Activated naive CD8-positive, alpha-beta T cell treated with anti-CD3 and anti-CD28 coated beads, Interleukin-2, amount 10 ng/mL, durations not matched to agents 7 days and 5 days (primary cell): ENCODE results near the gene FGF5. TPM values are rescaled to one million over a fixed set of nuclear protein-coding genes. Genes with fewer than 3 reads are reported as not detected.
A peak's percentile ranks its signal among the peaks of the same experiment; 100 is the strongest.

Source experiments
- ATAC-seq: fragments of 150-1000 bp; cut with Tn5 transposase; one replicate; pipeline ENCODE4 v1.10.0; 2021; ENCODE audit warnings: low read depth, moderate library complexity
- POLR2A ChIA-PET: fragments of 350-600 bp; sonication (Branson Sonifier 250); formaldehyde crosslinking; loops from one replicate; lab custom pipeline; 2021; ENCODE audit warnings: antibody characterized with exemption; lab: Charles Lee
- DNase-seq: peaks from one replicate; pipeline ENCODE4 v3.0.0; 2021
- H3K27ac Mint-ChIP-seq: one replicate; pipeline ENCODE4 v1.8.0; 2022; ENCODE audit warnings: mild to moderate bottlenecking, mixed read lengths
- H3K27me3 Mint-ChIP-seq: one replicate; pipeline ENCODE4 v1.8.0; 2022; ENCODE audit warnings: mild to moderate bottlenecking, moderate library complexity, mixed read lengths
- H3K36me3 Mint-ChIP-seq: one replicate; pipeline ENCODE4 v1.8.0; 2021; ENCODE audit warnings: mild to moderate bottlenecking, mixed read lengths
- H3K4me1 Mint-ChIP-seq: one replicate; pipeline ENCODE4 v1.8.0; 2021; ENCODE audit warnings: mixed read lengths
- H3K4me3 Mint-ChIP-seq: one replicate; pipeline ENCODE4 v1.8.0; 2022; ENCODE audit warnings: mild to moderate bottlenecking, moderate library complexity, mixed read lengths
- H3K9me3 Mint-ChIP-seq: one replicate; pipeline ENCODE4 v1.8.0; 2021; ENCODE audit warnings: mixed read lengths
- total RNA-seq, 2 experiments: library from RNA; stranded (reverse); gene quantifications; one replicate each; pipeline ENCODE4 v1.2.3, GENCODE V29; 2021

Gene FGF5
- total RNA-seq, 2 experiments from 2014 or later, result not detected

DNA sequence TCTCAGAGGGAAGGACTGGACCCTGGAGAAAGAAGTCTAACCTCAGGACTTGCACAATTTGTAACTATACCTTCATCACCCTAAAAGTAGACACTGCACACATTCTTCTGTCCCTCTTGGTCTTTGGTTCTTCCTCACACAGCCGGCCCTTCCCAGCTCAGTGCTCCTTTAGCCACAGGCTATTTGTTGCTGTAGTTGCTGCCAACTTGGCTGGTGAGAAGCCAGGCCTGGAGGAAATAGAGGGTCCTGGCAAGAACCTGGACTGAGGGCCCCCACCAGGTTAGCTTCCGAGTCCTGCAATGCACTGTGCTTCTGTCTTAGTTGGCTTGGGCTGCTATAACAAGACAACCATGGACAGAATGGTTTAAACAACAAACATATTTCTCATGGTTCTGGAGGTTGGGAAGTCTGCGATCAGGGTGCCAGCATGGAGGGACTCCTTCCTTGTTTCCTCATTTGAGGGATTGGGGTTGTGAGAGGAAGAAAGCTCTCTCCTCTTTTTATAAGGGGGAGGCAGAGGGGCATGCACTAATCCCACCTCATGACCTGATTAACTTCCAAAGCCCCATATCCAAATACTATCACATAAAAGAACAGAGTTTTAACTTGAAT lies 4.4 kb upstream of the FGF5 start:
- no peak overlapping the region for H3K4me3 Mint-ChIP-seq
- DNase-seq (no peak), ATAC-seq (no peak)
- H3K9me3 Mint-ChIP-seq, result no peaks in the 10 kb centered on the region
- POLR2A ChIA-PET, result no interaction called here
- no peak overlapping the region for H3K27ac Mint-ChIP-seq
- H3K27me3 Mint-ChIP-seq, result peaks cover 61% of the 10 kb centered on the region
- H3K36me3 Mint-ChIP-seq, result no peaks in the 10 kb centered on the region
- peaks cover 17% of the 10 kb centered on the region for H3K4me1 Mint-ChIP-seq

DNA sequence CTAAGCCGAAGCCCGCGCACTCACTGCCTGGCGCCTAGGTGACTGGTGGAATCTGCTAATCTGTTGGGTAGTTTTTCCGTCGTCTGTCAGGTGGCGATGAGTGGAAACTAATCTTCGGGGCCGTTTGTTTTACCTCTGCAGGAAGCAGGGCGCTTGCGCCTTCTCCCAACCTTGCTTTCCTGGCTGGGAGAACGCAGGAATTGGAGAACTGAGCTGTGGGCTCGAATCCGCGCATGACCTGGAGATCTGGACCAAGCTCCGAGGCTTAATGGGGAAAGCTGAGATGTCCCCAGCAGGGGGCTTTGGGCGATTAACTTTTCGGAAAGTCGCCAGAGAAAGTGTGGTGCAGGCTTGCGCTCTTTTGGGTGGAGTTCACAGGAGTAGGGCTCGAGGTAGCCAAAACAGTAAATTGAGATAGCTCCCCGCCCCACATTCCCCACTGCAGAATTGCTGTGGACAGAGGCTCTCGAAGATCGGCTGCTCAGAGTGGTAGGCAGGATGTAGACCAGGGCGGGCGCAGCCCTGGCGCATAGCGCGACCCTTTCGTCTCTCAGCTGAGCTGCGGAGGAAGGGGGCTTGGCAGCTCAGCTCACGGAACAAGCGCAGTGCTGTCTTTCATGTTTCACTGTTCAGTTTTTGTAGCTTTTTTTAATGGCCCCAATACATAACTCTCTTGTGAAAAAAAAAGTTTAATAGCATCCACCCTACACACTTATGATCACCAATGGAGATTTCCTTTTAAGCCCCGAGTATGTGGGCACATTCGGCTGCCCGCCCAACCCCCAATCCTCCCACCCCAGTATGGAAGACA lies 2.7 kb upstream of the FGF5 start:
- Mint-ChIP-seq H3K4me3 (no peak overlapping the region), H3K27ac (no peak overlapping the region)
- POLR2A ChIA-PET, result no interaction called here

DNA sequence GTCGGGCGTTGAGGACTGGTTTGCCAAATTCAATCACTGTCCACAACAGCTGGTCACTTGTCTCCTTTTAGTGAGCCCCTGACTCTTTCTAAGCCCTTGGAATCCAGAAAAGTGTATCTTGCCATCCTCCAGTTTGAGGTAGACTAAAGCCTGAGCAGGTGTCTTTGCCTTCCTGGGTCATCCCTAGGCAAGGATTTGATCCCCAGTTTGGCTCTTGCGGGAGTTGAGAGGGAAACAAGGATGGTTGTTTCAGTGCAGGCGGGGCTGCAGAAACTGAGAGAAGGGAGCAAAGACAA lies 2.2 kb upstream of the FGF5 start:
- no peaks in the 10 kb centered on the region for H3K36me3 Mint-ChIP-seq
- H3K27me3 Mint-ChIP-seq, result peaks cover 74% of the 10 kb centered on the region
- H3K27ac Mint-ChIP-seq, result no peak overlapping the region
- POLR2A ChIA-PET, result no interaction called here
- H3K9me3 Mint-ChIP-seq, result no peaks in the 10 kb centered on the region
- peaks cover 24% of the 10 kb centered on the region for H3K4me1 Mint-ChIP-seq
- H3K4me3 Mint-ChIP-seq, result no peak overlapping the region
- DNase-seq (no peak), ATAC-seq (no peak)

More for the DNA sequence above, 2.7 kb upstream of the FGF5 start:
- no peaks in the 10 kb centered on the region for H3K36me3 Mint-ChIP-seq
- H3K9me3 Mint-ChIP-seq, result no peaks in the 10 kb centered on the region
- peaks cover 70% of the 10 kb centered on the region for H3K27me3 Mint-ChIP-seq
- ATAC-seq (no peak), DNase-seq (no peak)
- peaks cover 23% of the 10 kb centered on the region for H3K4me1 Mint-ChIP-seq

DNA sequence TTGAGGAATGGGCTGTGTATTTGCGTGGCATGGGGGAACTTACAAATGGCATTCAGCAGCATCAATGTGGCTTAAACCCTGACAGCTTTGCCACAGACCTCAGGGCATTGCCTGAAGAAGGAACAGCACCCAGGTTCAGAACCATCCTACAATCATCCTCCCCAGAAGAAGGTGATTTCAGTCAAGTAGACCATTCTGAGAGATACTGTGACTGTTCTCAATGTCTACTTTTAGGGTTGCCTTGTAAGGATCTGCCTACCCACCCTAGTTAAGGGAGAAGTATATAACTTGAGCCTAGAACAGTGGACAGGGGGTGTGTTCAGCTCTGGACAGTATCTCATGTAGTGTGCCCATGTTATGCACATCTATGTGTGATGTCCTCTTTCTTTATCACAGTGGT lies 1.6 kb upstream of the FGF5 start:
- H3K27ac Mint-ChIP-seq, result no peak overlapping the region
- no peak overlapping the region for H3K4me3 Mint-ChIP-seq
- no peak for ATAC-seq

DNA sequence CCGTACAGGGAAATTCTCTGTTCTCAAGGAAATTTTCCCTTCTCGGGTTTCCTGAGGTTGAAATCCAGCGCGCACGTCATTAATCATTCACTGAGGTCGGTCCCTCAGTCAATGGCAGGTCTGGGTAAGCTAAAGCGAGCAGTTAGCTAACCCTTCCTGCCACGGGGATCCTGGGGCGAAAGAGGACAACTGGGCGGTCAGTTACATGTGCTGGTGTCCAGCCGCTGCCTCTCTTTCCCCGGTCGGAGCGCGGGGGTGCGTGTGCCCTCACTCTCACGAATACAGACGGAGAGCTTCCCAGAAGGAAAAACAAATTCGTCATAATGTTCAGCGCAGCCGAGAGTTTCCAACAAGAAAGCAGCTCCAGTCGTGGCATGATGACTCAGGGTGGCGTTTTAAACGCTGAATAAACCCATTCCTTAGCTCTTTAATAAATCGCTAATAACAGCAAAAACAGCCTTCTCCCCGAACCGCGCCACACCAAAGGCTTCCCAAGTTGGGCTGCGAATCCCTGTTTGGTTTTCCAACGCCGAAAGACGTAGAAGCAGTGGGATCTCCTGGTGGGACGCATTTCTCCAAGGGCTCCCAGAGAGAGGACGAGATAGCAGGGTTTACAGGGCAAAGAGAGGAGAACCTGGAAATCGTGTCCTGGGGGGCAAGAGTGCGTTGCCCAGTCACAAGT lies 752 bp upstream of the FGF5 start:
- Mint-ChIP-seq H3K9me3 (no peaks in the 10 kb centered on the region), H3K36me3 (no peaks in the 10 kb centered on the region), H3K4me1 (peaks cover 24% of the 10 kb centered on the region), H3K27ac (no peak overlapping the region), H3K4me3 (peak overlapping the region; percentile 78), H3K27me3 (peaks cover 81% of the 10 kb centered on the region)
- DNase-seq (no peak), ATAC-seq (no peak)
- POLR2A ChIA-PET, result no interaction called here

More for the DNA sequence above, 1.6 kb upstream of the FGF5 start:
- Mint-ChIP-seq H3K9me3 (no peaks in the 10 kb centered on the region), H3K36me3 (no peaks in the 10 kb centered on the region), H3K27me3 (peaks cover 79% of the 10 kb centered on the region), H3K4me1 (peaks cover 24% of the 10 kb centered on the region)
- POLR2A ChIA-PET, result no interaction called here
- no peak for DNase-seq

DNA sequence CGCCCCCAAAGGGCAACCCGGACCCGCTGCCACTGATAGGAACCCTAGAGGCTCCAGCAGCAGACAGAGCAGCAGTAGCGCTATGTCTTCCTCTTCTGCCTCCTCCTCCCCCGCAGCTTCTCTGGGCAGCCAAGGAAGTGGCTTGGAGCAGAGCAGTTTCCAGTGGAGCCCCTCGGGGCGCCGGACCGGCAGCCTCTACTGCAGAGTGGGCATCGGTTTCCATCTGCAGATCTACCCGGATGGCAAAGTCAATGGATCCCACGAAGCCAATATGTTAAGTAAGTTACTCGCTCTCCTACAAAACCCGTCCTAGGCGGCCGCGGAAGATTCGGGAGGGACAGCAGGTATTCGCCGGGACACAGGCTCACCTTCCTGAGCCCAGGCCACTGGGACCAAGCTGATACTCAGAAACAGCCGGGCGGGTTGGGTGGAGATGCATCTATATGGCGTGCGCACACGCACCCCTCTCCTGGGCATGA lies 477 bp downstream of the FGF5 start:
- Mint-ChIP-seq H3K4me1 (peaks cover 24% of the 10 kb centered on the region), H3K27ac (no peak overlapping the region), H3K27me3 (peaks cover 84% of the 10 kb centered on the region), H3K9me3 (no peaks in the 10 kb centered on the region), H3K4me3 (peak overlapping the region; percentile 78), H3K36me3 (no peaks in the 10 kb centered on the region)
- POLR2A ChIA-PET, result no interaction called here
- no peak for DNase-seq
- ATAC-seq, result peak; percentile 33

DNA sequence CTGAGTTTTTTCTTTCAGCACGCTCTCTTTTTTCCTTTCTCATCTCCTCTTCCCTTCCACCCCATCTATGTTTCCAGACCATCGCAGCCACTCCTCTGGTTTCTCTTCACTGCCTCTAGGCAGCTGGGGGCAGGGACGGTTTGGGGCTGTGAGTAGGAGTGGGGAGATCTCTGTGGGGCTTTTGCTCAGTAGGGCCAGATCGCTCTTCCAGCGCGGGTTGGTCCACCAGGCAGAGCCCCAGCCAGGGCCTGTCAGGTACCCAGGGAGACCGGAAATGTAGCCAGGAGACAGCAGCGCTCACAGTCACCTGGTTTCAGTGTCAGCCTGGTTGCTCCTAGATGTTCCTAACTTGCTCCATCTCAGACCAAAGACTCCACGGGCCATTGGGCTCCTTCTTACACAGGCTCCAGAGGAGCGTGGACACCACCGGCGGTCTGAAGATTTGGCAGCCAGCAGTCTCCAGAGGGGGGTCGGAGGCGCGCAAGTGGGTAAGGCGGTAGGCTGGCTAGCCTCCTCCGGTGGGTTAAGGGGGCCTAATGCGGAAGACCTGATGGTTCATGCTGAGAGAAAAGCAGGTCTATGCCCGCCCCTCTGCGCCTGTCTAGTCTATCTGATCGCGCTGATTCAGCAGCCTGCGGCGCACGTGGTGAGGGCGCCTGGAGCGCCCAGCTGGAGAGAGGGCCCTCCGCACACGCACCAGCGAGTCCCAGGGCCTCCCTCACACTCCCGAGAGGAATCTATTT lies 1.8 kb downstream of the FGF5 start:
- H3K9me3 Mint-ChIP-seq, result no peaks in the 10 kb centered on the region
- no peaks in the 10 kb centered on the region for H3K36me3 Mint-ChIP-seq
- no peak overlapping the region for H3K4me3 Mint-ChIP-seq
- POLR2A ChIA-PET, result no interaction called here
- no peak for ATAC-seq
- DNase-seq, result no peak
- peaks cover 24% of the 10 kb centered on the region for H3K4me1 Mint-ChIP-seq
- H3K27ac Mint-ChIP-seq, result no peak overlapping the region
- H3K27me3 Mint-ChIP-seq, result peaks cover 76% of the 10 kb centered on the region

DNA sequence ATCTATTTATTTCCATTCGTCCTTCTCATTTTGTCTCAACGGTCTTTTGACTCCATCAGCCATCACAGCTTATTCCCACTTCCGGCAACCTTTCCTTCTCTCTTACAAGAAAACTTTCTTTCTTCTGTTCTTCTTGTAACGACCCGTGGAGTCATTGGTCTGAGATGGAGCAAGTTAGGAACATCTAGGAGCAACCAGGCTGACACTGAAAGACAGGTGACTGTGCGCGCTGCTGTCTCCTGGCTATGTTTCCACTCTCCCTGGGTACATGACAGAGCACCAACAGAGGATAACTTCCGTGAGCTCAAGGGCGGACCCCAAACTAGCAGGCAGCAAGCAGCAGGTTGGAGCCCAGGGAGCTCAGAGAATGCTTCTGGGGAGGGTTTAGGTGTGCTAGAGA lies 2.5 kb downstream of the FGF5 start:
- DNase-seq (no peak), ATAC-seq (no peak)
- H3K27ac Mint-ChIP-seq, result no peak overlapping the region
- POLR2A ChIA-PET, result no interaction called here
- H3K4me1 Mint-ChIP-seq, result peaks cover 22% of the 10 kb centered on the region
- H3K27me3 Mint-ChIP-seq, result peaks cover 74% of the 10 kb centered on the region
- no peaks in the 10 kb centered on the region for H3K9me3 Mint-ChIP-seq
- no peaks in the 10 kb centered on the region for H3K36me3 Mint-ChIP-seq
- H3K4me3 Mint-ChIP-seq, result no peak overlapping the region

DNA sequence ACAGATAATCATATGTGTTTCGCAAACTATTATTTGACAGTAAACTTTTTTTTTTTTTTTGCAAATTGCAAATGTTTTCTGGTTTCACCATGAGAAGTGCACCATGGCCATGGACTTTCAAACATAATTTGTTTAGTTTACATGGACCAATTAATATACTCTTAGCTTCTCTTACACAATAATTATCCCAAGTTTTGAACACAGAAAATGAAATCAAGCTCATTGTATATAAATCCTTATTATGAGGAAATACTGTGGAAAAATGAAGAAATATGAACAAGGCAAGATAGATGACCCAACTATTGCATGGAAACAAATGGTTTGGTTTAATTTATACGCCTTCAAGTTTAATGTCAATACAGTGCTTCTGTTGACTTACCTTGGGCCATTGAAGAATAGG lies 3.9 kb downstream of the FGF5 start:
- no peaks in the 10 kb centered on the region for H3K9me3 Mint-ChIP-seq
- H3K27me3 Mint-ChIP-seq, result peaks cover 63% of the 10 kb centered on the region
- H3K27ac Mint-ChIP-seq, result no peak overlapping the region
- peaks cover 20% of the 10 kb centered on the region for H3K4me1 Mint-ChIP-seq
- H3K36me3 Mint-ChIP-seq, result no peaks in the 10 kb centered on the region
- no peak for DNase-seq
- H3K4me3 Mint-ChIP-seq, result no peak overlapping the region
- ATAC-seq, result no peak
- POLR2A ChIA-PET, result no interaction called here

DNA sequence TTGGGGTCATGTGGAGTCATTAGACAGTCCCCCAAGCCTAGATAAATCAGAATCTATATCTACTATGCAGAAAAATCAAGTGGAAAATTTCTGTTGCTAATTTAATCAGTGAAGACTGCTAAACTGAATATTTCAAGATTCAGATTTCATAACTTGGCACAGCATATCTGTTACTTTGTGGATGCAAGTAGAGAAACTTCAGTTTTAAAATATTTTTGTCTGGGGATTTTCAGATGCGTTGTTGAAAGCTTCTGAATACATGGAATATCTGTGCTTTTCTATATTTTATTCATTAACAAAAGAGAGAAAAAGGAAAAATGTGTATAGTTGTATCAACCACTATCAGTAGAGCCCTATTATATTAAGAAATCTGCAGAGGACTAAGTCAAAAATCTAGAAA lies 4.4 kb downstream of the FGF5 start:
- H3K36me3 Mint-ChIP-seq, result no peaks in the 10 kb centered on the region
- no peak overlapping the region for H3K27ac Mint-ChIP-seq
- DNase-seq (no peak), ATAC-seq (no peak)
- H3K27me3 Mint-ChIP-seq, result peaks cover 57% of the 10 kb centered on the region
- H3K9me3 Mint-ChIP-seq, result no peaks in the 10 kb centered on the region
- peaks cover 16% of the 10 kb centered on the region for H3K4me1 Mint-ChIP-seq
- POLR2A ChIA-PET, result no interaction called here
- no peak overlapping the region for H3K4me3 Mint-ChIP-seq

DNA sequence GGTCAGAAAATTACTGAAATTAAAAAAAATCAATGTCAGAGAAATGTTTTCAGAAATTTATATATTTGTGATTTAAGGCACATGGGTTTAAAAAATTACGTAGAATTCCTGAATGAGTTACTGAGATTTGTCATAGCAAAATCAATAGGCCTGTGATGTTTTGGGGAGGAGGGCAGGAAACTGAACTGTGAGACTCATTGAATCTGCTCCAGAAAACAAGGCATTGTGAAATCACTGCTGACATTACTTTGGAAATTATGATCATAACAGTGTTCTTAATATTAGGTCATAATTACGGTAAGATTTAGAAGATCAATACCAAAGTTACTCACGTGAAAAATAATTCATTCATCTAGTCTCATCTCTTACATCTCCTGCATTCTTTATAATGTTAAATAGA lies 5.3 kb downstream of the FGF5 start:
- Mint-ChIP-seq H3K27ac (no peak overlapping the region), H3K9me3 (no peaks in the 10 kb centered on the region), H3K4me1 (peaks cover 10% of the 10 kb centered on the region), H3K27me3 (peaks cover 48% of the 10 kb centered on the region), H3K36me3 (no peaks in the 10 kb centered on the region), H3K4me3 (no peak overlapping the region)
- POLR2A ChIA-PET, result no interaction called here
- ATAC-seq (no peak), DNase-seq (no peak)

DNA sequence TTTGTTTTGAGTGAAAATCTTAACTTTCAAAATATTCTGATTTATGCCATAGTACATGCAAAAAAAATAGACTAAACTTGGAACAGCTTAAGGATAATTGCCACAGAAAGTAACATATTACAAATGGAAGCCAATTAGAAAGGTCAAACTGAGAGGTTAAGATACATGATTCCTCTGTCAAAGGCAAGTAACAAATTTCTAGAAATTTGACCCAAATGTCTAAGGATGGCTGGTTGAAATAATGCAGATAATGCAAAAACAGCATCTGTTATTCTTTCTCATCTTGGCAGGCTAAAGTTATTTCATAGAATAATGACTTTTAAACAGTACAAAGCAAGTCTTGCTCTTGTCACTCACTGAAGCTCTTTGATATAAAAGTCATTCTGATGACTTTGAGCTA lies 10.5 kb downstream of the FGF5 start:
- ATAC-seq (no peak), DNase-seq (no peak)
- no peaks in the 10 kb centered on the region for H3K4me1 Mint-ChIP-seq
- H3K4me3 Mint-ChIP-seq, result no peak overlapping the region
- POLR2A ChIA-PET, result no interaction called here
- H3K27me3 Mint-ChIP-seq, result peaks cover 22% of the 10 kb centered on the region
- no peaks in the 10 kb centered on the region for H3K36me3 Mint-ChIP-seq
- no peak overlapping the region for H3K27ac Mint-ChIP-seq
- H3K9me3 Mint-ChIP-seq, result no peaks in the 10 kb centered on the region

DNA sequence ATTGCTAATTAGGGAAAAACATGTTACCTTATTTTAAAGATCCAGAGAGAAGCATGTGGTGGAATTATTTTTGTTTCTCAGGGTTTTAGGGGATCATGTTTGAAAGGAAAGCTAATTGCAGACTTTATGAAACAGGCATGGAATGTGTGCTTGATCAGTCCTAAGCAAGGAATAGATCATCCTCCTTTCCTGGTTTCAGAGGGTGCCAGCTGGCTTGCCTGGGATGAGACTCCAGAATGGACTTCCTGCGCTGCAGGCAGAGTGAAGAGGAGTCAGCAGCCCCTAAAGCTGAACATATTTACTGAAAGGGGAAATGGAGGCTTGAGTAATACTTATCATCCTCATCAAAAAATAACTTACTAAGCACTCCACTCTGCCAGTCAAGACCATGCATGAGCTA lies 13.3 kb downstream of the FGF5 start:
- H3K9me3 Mint-ChIP-seq, result no peaks in the 10 kb centered on the region
- H3K27ac Mint-ChIP-seq, result no peak overlapping the region
- H3K4me1 Mint-ChIP-seq, result no peaks in the 10 kb centered on the region
- POLR2A ChIA-PET, result no interaction called here
- peaks cover 19% of the 10 kb centered on the region for H3K27me3 Mint-ChIP-seq
- H3K36me3 Mint-ChIP-seq, result no peaks in the 10 kb centered on the region
- no peak for DNase-seq
- no peak overlapping the region for H3K4me3 Mint-ChIP-seq
- ATAC-seq, result no peak
